Naive thymus-derived CD4-positive, alpha-beta T cell (primary cell): ENCODE results near the gene ANKS1B. TPM values are rescaled to one million over a fixed set of nuclear protein-coding genes. Genes with fewer than 3 reads are reported as not detected.

Experiments used
- ATAC-seq: fragments of 150-1000 bp; cut with Tn5 transposase; 2 replicates; pipeline ENCODE4 v1.10.0; 2021; ENCODE audit warnings: mild to moderate bottlenecking, moderate library complexity
- CTCF ChIA-PET: fragments of 350-600 bp; sonication (Branson Sonifier 250); formaldehyde crosslinking; loops from one replicate; lab custom pipeline; 2021; ENCODE audit warnings: antibody characterized with exemption; lab: Charles Lee
- POLR2A ChIA-PET: fragments of 350-600 bp; sonication (Branson Sonifier 250); formaldehyde crosslinking; loops from one replicate; lab custom pipeline; 2021; ENCODE audit warnings: antibody characterized with exemption, inconsistent platforms; lab: Charles Lee
- DNase-seq, 9 donors: peaks; one replicate each; pipeline versions ENCODE4 v3.0.0 to v3.0.0-alpha.2; 2020 to 2022; ENCODE audit warnings: mixed read lengths in 1 of 9
- H3K27ac ChIP-seq: one replicate; pipeline ENCODE4 v1.7.0; 2013; ENCODE audit warnings: mild to moderate bottlenecking, low read depth, low read length, moderate library complexity
- H3K27me3 ChIP-seq, 2 donors: one replicate each; pipeline ENCODE4 v1.7.0; 2013; ENCODE audit warnings: low read length in 2 of 2, mild to moderate bottlenecking in 2 of 2, moderate library complexity in 2 of 2; ENCODE audit not compliant: control insufficient read depth in 2 of 2, insufficient read depth in 2 of 2
- H3K36me3 ChIP-seq, 3 experiments: 1 replicate in 2 of 3; 2 replicates in 1 of 3; pipeline ENCODE4 v1.7.0; 2013; ENCODE audit warnings: low read length in 3 of 3, mild to moderate bottlenecking in 3 of 3, moderate library complexity in 1 of 3; ENCODE audit not compliant: insufficient read depth in 3 of 3, control insufficient read depth in 2 of 3
- H3K4me1 ChIP-seq, 2 donors: one replicate each; pipeline ENCODE4 v1.7.0; 2013; ENCODE audit warnings: low read length in 2 of 2, mild to moderate bottlenecking in 2 of 2, moderate library complexity in 1 of 2; ENCODE audit not compliant: control insufficient read depth in 2 of 2, insufficient read depth in 2 of 2
- H3K4me3 ChIP-seq: 2 replicates; pipeline ENCODE4 v1.7.0; 2013; ENCODE audit warnings: mild to moderate bottlenecking, low read length
- H3K9me3 ChIP-seq, 3 experiments: 1 replicate in 2 of 3; 2 replicates in 1 of 3; pipeline ENCODE4 v1.7.0; 2013; ENCODE audit warnings: low read length in 3 of 3; ENCODE audit not compliant: control insufficient read depth in 2 of 3
- H3K27ac Mint-ChIP-seq, 9 donors: one replicate each; pipeline ENCODE4 v1.8.0; 2020 to 2022; ENCODE audit warnings: mixed read lengths in 9 of 9, mild to moderate bottlenecking in 8 of 9, moderate library complexity in 5 of 9, inconsistent platforms in 2 of 9
- H3K27me3 Mint-ChIP-seq, 5 donors: one replicate each; pipeline ENCODE4 v1.8.0; 2021 to 2022; ENCODE audit warnings: mixed read lengths in 5 of 5, mild to moderate bottlenecking in 1 of 5
- H3K36me3 Mint-ChIP-seq, 5 donors: one replicate each; pipeline ENCODE4 v1.8.0; 2020 to 2022; ENCODE audit warnings: mixed read lengths in 5 of 5, mild to moderate bottlenecking in 3 of 5, inconsistent platforms in 1 of 5
- H3K4me1 Mint-ChIP-seq, 7 donors: one replicate each; pipeline ENCODE4 v1.8.0; 2020 to 2022; ENCODE audit warnings: mixed read lengths in 7 of 7, mild to moderate bottlenecking in 3 of 7, inconsistent platforms in 1 of 7
- H3K4me3 Mint-ChIP-seq, 10 donors: one replicate each; pipeline ENCODE4 v1.8.0; 2020 to 2022; ENCODE audit warnings: mild to moderate bottlenecking in 10 of 10, mixed read lengths in 10 of 10, moderate library complexity in 6 of 10, inconsistent platforms in 2 of 10
- H3K9me3 Mint-ChIP-seq, 11 donors: one replicate each; pipeline ENCODE4 v1.8.0; 2020 to 2022; ENCODE audit warnings: mixed read lengths in 11 of 11, mild to moderate bottlenecking in 4 of 11, inconsistent platforms in 1 of 11, moderate library complexity in 1 of 11
- intact Hi-C, 2 donors: fragments of 100-400 bp; cut with micrococcal nuclease; formaldehyde crosslinking; loops; one replicate each; pipeline ENCODE4 v1.15.1; 2023
- polyA plus RNA-seq, 2 donors: library from polyadenylated mRNA; unstranded; fragments of 300-500 nt; fragmentation: Illumina TruSeq; gene quantifications; one replicate each; pipeline ENCODE4 v1.2.3, GENCODE V29; 2021
- total RNA-seq, 6 experiments: library from RNA in 5 of 6; stranded (reverse) in 5 of 6; gene quantifications; 1 replicate in 5 of 6; 2 replicates in 1 of 6; pipeline ENCODE4 v1.2.3 and lab custom pipeline; 2021 to 2026

The ANKS1B gene
- total and polyA plus RNA-seq, 7 experiments from 2014 or later = 0.97 TPM; not detected in 6

DNA sequence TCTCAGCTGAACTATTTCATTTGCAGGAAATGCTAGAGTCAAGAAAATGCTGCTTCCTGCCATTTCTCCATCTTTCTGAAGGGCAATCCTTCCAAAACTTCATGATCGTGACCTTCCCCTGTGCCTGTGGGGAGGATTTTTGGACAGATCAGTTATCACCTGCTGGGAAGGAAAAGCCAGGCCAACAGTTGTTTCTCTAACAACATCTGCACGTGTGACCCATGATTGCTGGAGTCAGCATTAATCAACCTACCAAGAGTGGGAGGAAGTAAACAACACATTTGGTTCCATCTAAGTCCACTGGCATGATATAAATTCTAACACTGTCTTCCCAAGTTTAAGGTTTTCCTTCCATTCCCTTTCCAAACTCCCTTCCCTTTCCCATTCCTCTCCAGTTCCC is 1167.0 kb downstream of the ANKS1B start:
- Histone ChIP-seq H3K4me3 (no peak overlapping the region), H3K27ac (no peak overlapping the region), H3K27me3 (no peaks in the 10 kb centered on the region), H3K36me3 (no peaks in the 10 kb centered on the region), H3K4me1 (no peaks in the 10 kb centered on the region), H3K9me3 (no peaks in the 10 kb centered on the region)
- POLR2A ChIA-PET = no interaction called here
- Mint-ChIP-seq H3K27ac (no peak overlapping the region), H3K4me1 (no peaks in the 10 kb centered on the region), H3K36me3 (no peaks in the 10 kb centered on the region), H3K27me3 (peaks cover 27 to 45% (median 37%) of the 10 kb centered on the region in 5 donors), H3K4me3 (no peak overlapping the region), H3K9me3 (peaks cover 0 to 5% (median 0%) of the 10 kb centered on the region in 11 donors)
- CTCF ChIA-PET = no interaction called here
- ATAC-seq = no peak
- DNase-seq = no peak
- intact Hi-C loops = no loop called here

DNA sequence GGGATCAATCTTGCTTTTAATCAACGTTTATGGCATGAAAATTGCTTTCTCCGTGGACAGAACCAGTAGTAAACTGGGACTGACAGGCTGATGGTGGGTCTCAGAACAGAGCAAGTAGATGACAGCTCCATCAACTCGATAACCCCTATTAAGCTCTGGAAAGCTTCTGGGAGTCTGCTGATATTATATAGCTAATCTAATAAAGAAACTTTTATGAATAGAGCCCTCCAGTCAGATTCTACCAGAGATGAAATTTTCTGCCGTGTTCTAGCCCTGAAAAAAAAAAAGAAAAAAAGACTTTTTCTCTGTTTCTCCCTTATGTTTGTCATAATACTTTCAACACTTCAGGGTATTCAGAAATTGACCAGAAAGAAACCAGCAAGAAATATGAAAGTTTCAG is 1168.0 kb downstream of the ANKS1B start:
- POLR2A ChIA-PET = no interaction called here
- H3K4me3 ChIP-seq = no peak overlapping the region
- H3K4me1 ChIP-seq = no peaks in the 10 kb centered on the region
- peaks cover 31 to 45% (median 36%) of the 10 kb centered on the region in 5 donors for H3K27me3 Mint-ChIP-seq
- intact Hi-C loops = no loop called here
- no peaks in the 10 kb centered on the region for H3K27me3 ChIP-seq
- no peaks in the 10 kb centered on the region for H3K36me3 Mint-ChIP-seq
- H3K4me3 Mint-ChIP-seq = no peak overlapping the region
- no peak overlapping the region for H3K27ac Mint-ChIP-seq
- DNase-seq = no peak
- H3K27ac ChIP-seq = no peak overlapping the region
- H3K4me1 Mint-ChIP-seq = no peaks in the 10 kb centered on the region
- H3K9me3 Mint-ChIP-seq = peaks cover 0 to 5% (median 0%) of the 10 kb centered on the region in 11 donors
- no peaks in the 10 kb centered on the region for H3K36me3 ChIP-seq
- CTCF ChIA-PET = no interaction called here
- ATAC-seq = no peak
- H3K9me3 ChIP-seq = no peaks in the 10 kb centered on the region

DNA sequence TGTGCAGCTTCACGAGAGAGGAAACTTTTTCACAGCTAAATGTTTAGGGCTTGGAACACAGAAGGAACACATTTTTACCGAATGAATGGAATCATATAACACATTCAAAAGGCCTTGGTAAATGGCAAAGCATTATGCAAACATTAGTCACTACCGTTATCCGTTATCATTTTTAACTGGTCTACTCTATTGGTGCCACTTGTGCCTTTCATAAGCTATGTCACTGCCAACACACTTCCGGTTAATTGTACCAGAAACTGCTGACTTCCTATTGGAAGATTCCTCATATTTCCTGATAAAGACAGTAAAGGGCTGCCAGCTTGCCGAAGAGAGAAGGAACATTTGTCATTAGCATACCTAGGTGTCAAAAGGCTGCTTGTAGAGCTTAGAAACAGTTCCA is 1170.5 kb downstream of the ANKS1B start:
- H3K36me3 ChIP-seq = no peaks in the 10 kb centered on the region
- intact Hi-C loops = no loop called here
- CTCF ChIA-PET = no interaction called here
- POLR2A ChIA-PET = no interaction called here
- ATAC-seq (no peak), DNase-seq (no peak)
- no peaks in the 10 kb centered on the region for H3K27me3 ChIP-seq
- Mint-ChIP-seq H3K4me3 (no peak overlapping the region), H3K27ac (no peak overlapping the region), H3K36me3 (no peaks in the 10 kb centered on the region), H3K9me3 (peaks cover 0 to 5% (median 0%) of the 10 kb centered on the region in 11 donors), H3K27me3 (peaks cover 27 to 47% (median 40%) of the 10 kb centered on the region in 5 donors), H3K4me1 (no peaks in the 10 kb centered on the region)
- no peak overlapping the region for H3K27ac ChIP-seq
- no peaks in the 10 kb centered on the region for H3K4me1 ChIP-seq
- no peak overlapping the region for H3K4me3 ChIP-seq
- no peaks in the 10 kb centered on the region for H3K9me3 ChIP-seq

DNA sequence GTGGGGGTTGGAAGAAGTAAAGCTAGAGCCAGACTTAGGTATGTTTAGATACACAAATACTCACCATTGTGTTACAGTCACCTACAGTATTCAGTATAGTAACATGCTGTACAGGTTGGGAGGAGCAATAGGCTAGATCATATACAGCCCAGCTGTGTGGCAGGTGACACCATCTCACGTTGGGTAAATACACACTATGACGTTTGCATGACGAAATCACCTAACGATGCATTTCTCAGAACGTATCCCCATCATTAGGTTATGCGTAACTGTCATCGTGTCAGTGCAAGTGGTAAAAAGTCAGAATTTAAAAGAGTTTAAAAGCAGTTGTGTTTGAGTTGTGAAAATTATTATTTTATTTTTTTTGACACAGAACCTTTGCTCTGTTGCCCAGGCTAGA is 1172.5 kb downstream of the ANKS1B start:
- no peaks in the 10 kb centered on the region for H3K4me1 ChIP-seq
- Mint-ChIP-seq H3K9me3 (peaks cover 0 to 5% (median 0%) of the 10 kb centered on the region in 11 donors), H3K36me3 (no peaks in the 10 kb centered on the region), H3K4me1 (no peaks in the 10 kb centered on the region), H3K27ac (no peak overlapping the region), H3K4me3 (no peak overlapping the region), H3K27me3 (peaks cover 19 to 55% (median 29%) of the 10 kb centered on the region in 5 donors)
- DNase-seq (no peak), ATAC-seq (no peak)
- intact Hi-C loops = no loop called here
- ChIA-PET POLR2A (no interaction called here), CTCF (no interaction called here)
- no peaks in the 10 kb centered on the region for H3K9me3 ChIP-seq
- H3K4me3 ChIP-seq = no peak overlapping the region
- H3K27me3 ChIP-seq = no peaks in the 10 kb centered on the region
- H3K36me3 ChIP-seq = no peaks in the 10 kb centered on the region
- H3K27ac ChIP-seq = no peak overlapping the region

DNA sequence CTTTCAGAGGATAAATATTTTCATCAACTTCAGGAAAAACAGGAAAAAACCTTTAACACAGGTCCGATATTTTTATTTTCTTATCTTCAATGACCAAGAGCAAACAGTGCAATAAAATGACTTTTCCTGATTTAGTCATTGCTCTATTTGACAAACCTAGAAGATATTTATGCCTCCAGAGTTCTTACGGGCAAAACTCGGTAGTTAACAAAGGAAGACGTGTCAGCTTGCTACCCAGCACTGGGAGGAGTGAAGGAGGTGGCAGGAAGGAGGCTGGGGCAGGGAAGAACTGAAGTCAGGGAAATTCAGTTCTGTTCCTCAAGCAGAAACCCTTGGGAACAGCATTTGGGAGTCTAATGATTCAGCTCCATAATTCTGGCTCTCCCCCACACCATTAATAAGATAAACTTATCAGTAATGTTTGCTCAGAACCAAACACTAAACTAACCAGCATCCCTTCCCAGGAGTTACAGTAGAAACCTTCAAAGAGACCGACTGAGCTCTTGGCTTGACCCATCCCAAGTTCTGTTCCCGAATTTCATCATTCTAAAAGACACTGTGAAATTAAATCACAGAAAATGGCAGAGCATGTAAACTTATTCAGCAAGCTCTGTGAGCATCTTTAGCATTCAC is 1176.4 kb downstream of the ANKS1B start:
- Histone ChIP-seq H3K27me3 (no peaks in the 10 kb centered on the region), H3K27ac (no peak overlapping the region), H3K9me3 (no peaks in the 10 kb centered on the region), H3K4me1 (no peaks in the 10 kb centered on the region), H3K4me3 (no peak overlapping the region), H3K36me3 (no peaks in the 10 kb centered on the region)
- H3K27ac Mint-ChIP-seq = no peak overlapping the region
- H3K36me3 Mint-ChIP-seq = no peaks in the 10 kb centered on the region
- H3K9me3 Mint-ChIP-seq = no peaks in the 10 kb centered on the region
- CTCF ChIA-PET = no interaction called here
- H3K4me1 Mint-ChIP-seq = no peaks in the 10 kb centered on the region
- H3K27me3 Mint-ChIP-seq = peaks cover 9 to 37% (median 20%) of the 10 kb centered on the region in 5 donors
- intact Hi-C loops = no loop called here
- no peak overlapping the region for H3K4me3 Mint-ChIP-seq
- POLR2A ChIA-PET = no interaction called here
- ATAC-seq (no peak), DNase-seq (no peak)

DNA sequence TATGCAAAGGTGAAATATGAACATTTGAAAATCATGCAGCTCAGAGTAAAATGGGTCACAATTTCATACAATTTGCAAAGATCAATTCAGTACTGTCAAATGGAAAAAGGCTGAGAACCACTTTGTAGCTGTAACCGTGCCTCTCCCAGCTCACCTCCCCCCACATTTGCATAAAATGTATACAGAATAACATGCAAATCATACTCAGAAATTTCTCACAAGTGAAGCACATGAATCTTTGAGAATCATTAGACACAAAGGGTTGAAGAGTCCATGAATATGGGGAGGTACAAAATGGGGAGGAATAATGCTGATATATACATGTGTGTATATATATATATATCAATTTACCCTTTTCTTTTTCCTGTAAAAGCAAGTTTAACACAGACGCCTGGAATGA is 1177.5 kb downstream of the ANKS1B start:
- H3K4me1 Mint-ChIP-seq = no peaks in the 10 kb centered on the region
- no peak overlapping the region for H3K4me3 Mint-ChIP-seq
- no peaks in the 10 kb centered on the region for H3K9me3 Mint-ChIP-seq
- ChIA-PET POLR2A (no interaction called here), CTCF (no interaction called here)
- Histone ChIP-seq H3K27me3 (no peaks in the 10 kb centered on the region), H3K9me3 (no peaks in the 10 kb centered on the region), H3K27ac (no peak overlapping the region), H3K4me3 (no peak overlapping the region), H3K4me1 (no peaks in the 10 kb centered on the region), H3K36me3 (no peaks in the 10 kb centered on the region)
- H3K27ac Mint-ChIP-seq = no peak overlapping the region
- intact Hi-C loops = no loop called here
- H3K27me3 Mint-ChIP-seq = peaks cover 12 to 44% (median 24%) of the 10 kb centered on the region in 5 donors
- H3K36me3 Mint-ChIP-seq = no peaks in the 10 kb centered on the region
- no peak for DNase-seq
- ATAC-seq = no peak

DNA sequence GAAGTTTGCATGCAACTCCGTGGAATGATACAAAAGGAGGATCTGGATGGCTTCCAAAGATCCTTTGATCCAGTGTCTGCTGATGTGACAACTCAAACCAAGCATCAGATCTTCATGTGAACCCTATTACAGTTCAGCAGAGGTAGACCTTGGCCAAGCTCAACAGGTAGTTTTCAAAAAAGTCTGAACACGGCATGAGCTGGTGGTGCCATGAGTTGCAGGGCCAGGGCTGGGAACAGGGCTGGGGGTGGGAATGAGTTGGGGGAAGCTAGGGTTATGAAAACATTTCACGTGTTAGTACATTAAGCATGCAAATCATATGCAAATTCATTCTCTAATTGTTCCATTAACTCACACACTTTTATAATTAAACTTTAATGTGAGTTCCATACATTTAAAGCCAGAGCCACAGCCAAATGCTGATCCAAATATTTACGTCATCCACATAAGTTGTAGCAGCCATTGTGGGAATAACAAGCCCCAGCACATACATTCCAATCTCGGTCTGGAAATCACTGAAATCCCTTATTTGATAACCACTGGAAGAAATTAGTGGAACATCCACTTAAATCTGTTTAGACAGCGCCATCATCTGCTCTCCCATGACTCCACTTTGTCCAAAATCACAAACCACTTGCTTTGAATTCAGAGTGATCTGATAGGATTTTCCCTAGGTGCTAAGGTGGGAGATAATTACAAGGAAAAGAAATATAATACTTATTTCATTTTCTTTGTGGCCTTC is 1181.1 kb downstream of the ANKS1B start:
- Histone ChIP-seq H3K9me3 (no peaks in the 10 kb centered on the region), H3K4me1 (no peaks in the 10 kb centered on the region), H3K36me3 (no peaks in the 10 kb centered on the region), H3K4me3 (no peak overlapping the region), H3K27ac (no peak overlapping the region), H3K27me3 (no peaks in the 10 kb centered on the region)
- ATAC-seq = no peak
- Mint-ChIP-seq H3K4me1 (no peaks in the 10 kb centered on the region), H3K27ac (no peak overlapping the region), H3K9me3 (no peaks in the 10 kb centered on the region), H3K27me3 (peaks cover 12 to 36% (median 30%) of the 10 kb centered on the region in 5 donors), H3K4me3 (no peak overlapping the region), H3K36me3 (no peaks in the 10 kb centered on the region)
- POLR2A ChIA-PET = no interaction called here
- no peak for DNase-seq
- CTCF ChIA-PET = no interaction called here
- intact Hi-C loops = no loop called here
